Measurements from ENCODE around the gene BIRC5. TPM values are rescaled to one million over a fixed set of nuclear protein-coding genes. Genes with fewer than 3 reads are reported as not detected.

Gene BIRC5
- total and polyA plus RNA-seq, 12 donors, result 0.13 to 7.6 (median 0.61) TPM; not detected in 2

- intact Hi-C loops (cut with DNase I), result loop anchor here in 4 of 10 donors (5.0 to 10.0 kb wide), 2 partner anchors 45 to 148 kb away; partner anchors contain the start of gene TMC6 (in 3 of the 4)
- H3K9me3 ChIP-seq, result no peaks in the 10 kb centered on the region
- H3K27ac ChIP-seq, result peak overlapping the region; percentile 80 to 94 (median 88)
- peaks cover 0 to 38% (median 10%) of the 10 kb centered on the region in 9 donors for H3K36me3 ChIP-seq
- DNase-seq (peak; percentile 56 to 57), ATAC-seq (peak; percentile 9 to 63 (median 36))
- H3K4me3 ChIP-seq, result peak overlapping the region in 2 of 10 donors; percentile 8 to 27
- peaks cover 39 to 87% (median 70%) of the 10 kb centered on the region in 9 donors for H3K4me1 ChIP-seq
- no peak for TF ChIP-seq CTCF (IDR thresholded peaks at IDR 0.05)
- no peaks in the 10 kb centered on the region for H3K27me3 ChIP-seq
- 33 to 40% methylated on average over 19 of the region's 19 CpGs for WGBS, 2 donors
Observed at GRCh38 chr17:78172249-78173051, 41.6 kb upstream of the BIRC5 start.

- 36 to 46% methylated on average over 11 of the region's 11 CpGs for whole genome bisulfite sequencing, 2 donors
- intact Hi-C loops (cut with DNase I), result loop anchor here in 4 of 10 donors (5.0 to 10.0 kb wide), 2 partner anchors 46 to 148 kb away; partner anchors contain the start of gene TMC6 (in 3 of the 4)
- Histone ChIP-seq H3K36me3 (peaks cover 0 to 38% (median 10%) of the 10 kb centered on the region in 9 donors), H3K4me3 (no peak overlapping the region), H3K4me1 (peaks cover 39 to 82% (median 70%) of the 10 kb centered on the region in 9 donors), H3K9me3 (no peaks in the 10 kb centered on the region), H3K27ac (peak overlapping the region; percentile 80 to 94 (median 88)), H3K27me3 (no peaks in the 10 kb centered on the region)
- peak in 5 of 8 donors; percentile 3 to 15 (median 7) for ATAC-seq
- TF ChIP-seq CTCF (IDR thresholded peaks at IDR 0.05), result no peak
- peak in 1 of 2 donors; percentile 21 for DNase-seq
Observed at GRCh38 chr17:78173097-78173715, 40.8 kb upstream of the BIRC5 start.

GRCh38 chr17:78174346-78174869 lies 39.6 kb upstream of the BIRC5 start:
- TF ChIP-seq CTCF (IDR thresholded peaks at IDR 0.05), result peak; percentile 39 to 79 (median 63)
- no peaks in the 10 kb centered on the region for H3K27me3 ChIP-seq
- no peaks in the 10 kb centered on the region for H3K9me3 ChIP-seq
- H3K36me3 ChIP-seq, result peaks cover 0 to 43% (median 10%) of the 10 kb centered on the region in 9 donors
- H3K4me1 ChIP-seq, result peaks cover 37 to 83% (median 65%) of the 10 kb centered on the region in 9 donors
- ATAC-seq, result peak; percentile 61 to 82 (median 77)
- WGBS, 2 donors, result 20 to 25% methylated on average over 15 of the region's 15 CpGs
- DNase-seq, result peak; percentile 83 to 87
- peak overlapping the region; percentile 80 to 94 (median 88) for H3K27ac ChIP-seq
- intact Hi-C loops (cut with DNase I), result loop anchor here in 5 of 10 donors (1.0 to 10.0 kb wide), 4 partner anchors 47 to 150 kb away; partner anchors contain the start of gene TMC6 (in 3 of the 5)
- peak overlapping the region in 1 of 10 donors; percentile 25 for H3K4me3 ChIP-seq
